Right lung (tissue), 5 donors: ENCODE data around the gene ZC3H7B. TPM values are rescaled to one million over a fixed set of nuclear protein-coding genes. Genes with fewer than 3 reads are reported as not detected.
"Not testable (repeated sequence)": the region's sequence is repeated elsewhere in the genome, so short reads cannot be mapped to it uniquely, and the experiment has no call there.

Source experiments
- DNase-seq, 2 donors: peaks; one replicate each; pipeline ENCODE4 v3.0.0-alpha.2; 2013
- polyA plus RNA-seq, 5 donors: library from polyadenylated mRNA; unstranded; fragments of 120-200 nt; gene quantifications; one replicate each; pipeline versions ENCODE4 v1.2.1 to v1.2.3, GENCODE V29; 2013; ENCODE audit warnings: inconsistent platforms in 1 of 5, low replicate concordance in 1 of 5; ENCODE audit not compliant: insufficient read length in 5 of 5, insufficient read depth in 1 of 5

Gene ZC3H7B
- polyA plus RNA-seq, 5 donors, result 55.3 to 79.8 (median 63.5) TPM

DNA sequence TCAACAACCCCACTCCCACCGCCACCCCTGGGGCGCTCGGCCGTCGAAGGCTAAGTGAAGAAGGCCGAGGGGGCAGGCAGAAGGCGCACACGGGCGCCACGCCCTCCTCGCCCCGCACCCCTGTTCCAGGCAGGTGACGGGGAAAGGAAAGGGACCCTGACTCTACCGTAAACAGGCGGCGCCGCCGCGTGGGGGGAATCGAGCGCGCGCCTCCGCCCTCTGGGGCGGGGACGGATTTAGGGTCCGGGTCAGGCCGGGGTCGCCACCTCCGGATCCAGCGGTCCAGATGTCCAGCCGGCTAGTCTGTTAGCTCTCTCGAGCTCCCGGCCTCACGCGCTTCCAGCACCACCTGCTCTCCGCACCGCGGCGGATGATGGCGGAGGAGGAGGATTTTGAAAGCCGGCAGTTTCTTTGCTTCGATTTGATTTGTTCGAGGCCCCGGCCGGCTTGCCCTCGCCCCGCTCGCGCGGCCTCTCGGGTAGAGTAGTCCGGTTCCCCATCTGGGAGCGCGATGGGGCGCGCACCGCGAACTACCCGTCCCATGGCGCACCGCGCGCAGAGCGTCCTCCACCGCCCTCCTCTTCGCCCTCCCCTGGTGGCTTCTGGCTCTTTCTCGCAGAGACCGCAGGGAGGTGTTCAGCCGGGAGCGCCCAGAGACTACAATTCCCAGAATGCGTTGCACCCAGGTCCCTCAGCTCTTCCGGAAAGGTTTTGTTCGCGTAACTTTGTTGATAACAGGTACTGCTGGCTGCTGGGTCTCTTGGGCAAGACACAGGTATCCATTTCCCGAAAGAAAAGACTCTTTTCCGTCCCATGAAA is 15.3 kb upstream of the ZC3H7B start, which contains the start of gene RANGAP1:
Gene RANGAP1, minus strand, starts transcription at position 368 of the 819 bp plus-strand sequence. CDS start 5,143 bp downstream, outside the sequence.
- DNase-seq, result peak; percentile 98

DNA sequence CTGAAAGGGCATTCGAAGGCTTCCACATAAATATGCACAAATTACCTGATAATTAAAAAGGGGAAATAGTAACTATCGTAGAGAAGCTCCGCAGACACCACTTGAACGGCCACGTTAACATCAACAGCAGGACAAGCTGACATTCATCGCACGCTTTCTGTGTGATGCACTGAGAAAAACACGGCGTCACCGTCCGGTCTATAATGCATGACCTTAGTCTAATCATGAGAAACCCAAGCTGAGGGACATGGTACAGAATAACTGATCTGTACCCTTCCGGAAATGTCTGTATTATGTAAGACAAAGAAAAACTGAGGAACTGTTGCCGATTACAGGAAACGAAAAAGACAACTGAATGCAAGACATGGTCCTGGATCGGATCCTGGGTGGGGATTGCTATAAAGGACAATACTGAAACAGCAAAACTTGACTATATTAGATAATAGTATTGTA is 14.7 kb upstream of the ZC3H7B start:
- DNase-seq, result no peak

GRCh38 chr22:41288245-41288946 is 12.9 kb upstream of the ZC3H7B start:
- DNase-seq, result no peak

DNA sequence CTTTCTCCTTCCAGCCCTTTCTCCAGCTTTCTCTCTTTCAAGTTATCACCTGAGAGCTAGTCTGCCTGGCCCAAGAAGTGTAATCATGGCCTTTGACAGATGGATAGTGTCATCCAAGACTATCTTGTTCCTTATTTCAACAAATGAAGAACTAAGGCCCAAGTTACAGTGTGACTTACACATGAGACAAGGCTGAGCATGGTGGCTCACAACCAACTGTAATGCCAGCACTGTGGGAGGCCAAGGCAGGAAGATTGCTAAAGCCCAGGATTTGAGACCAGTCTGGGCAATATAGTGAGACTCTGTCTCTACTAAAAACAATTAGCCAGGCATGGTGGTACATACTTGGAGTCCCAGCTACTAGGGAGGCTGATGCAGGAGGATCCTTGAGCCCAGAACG is 11.7 kb upstream of the ZC3H7B start:
- no peak for DNase-seq

- DNase-seq, result no peak
Observed at GRCh38 chr22:41290262-41291221, 10.8 kb upstream of the ZC3H7B start.

DNA sequence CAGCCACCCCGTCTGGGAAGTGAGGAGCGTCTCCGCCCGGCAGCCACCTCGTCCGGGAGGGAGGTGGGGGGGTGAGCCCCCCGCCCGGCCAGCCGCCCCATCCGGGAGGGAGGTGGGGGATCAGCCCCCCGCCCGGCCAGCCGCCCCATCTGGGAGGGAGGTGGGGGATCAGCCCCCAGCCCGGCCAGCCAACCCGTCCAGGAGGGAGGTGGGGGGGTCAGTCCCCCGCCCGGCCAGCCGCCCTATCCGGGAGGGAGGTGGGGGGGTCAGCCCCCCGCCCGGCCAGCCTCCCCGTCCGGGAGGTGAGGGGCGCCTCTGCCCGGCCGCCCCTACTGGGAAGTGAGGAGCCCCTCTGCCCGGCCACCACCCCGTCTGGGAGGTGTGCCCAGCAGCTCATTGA is 6.5 kb upstream of the ZC3H7B start:
- not testable (repeated sequence) for DNase-seq

- no peak for DNase-seq
Observed at GRCh38 chr22:41296826-41297667, 4.3 kb upstream of the ZC3H7B start.

- no peak for DNase-seq
Observed at GRCh38 chr22:41300661-41301060, 664 bp upstream of the ZC3H7B start.

DNA sequence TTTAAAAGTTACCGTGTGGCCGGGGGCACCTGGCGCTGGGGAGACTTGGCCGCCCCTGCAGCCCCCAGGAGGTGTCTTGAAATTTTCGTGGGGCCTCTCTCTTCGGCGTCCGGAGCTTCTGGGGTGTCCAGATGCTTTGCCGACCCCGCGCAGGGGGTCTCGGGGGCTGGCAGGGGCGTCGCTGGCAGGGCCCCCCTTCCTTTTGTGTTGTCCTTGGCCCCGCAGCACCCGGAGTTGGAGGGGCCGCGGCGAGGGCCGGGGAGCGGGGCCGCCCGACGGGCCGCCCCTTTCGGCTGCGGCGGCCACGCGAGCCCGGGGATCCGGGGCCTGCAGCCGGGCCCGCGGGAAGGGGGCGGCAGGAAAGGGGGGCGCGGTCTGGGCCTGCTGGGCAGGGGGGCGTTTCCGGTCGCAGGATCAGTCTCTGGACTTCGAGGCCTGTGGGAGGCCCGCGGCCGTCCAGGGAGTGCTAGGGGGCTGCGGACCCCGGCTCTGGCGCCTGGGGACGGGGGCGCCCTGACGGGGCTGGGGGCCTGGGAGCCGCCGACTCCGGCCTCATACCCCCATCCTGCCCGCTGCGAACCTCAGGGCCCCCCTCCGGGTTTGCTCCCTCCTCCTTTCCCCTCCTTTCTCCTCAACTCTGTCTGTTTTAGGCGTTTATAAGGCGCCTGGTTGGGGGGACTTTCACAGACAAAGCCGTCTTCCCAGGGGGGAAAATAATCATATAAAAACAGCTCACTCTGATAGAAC is 869 bp downstream of the ZC3H7B start:
- DNase-seq, result peak; percentile 47 to 49

GRCh38 chr22:41302811-41303210 is 1.5 kb downstream of the ZC3H7B start:
- no peak for DNase-seq

DNA sequence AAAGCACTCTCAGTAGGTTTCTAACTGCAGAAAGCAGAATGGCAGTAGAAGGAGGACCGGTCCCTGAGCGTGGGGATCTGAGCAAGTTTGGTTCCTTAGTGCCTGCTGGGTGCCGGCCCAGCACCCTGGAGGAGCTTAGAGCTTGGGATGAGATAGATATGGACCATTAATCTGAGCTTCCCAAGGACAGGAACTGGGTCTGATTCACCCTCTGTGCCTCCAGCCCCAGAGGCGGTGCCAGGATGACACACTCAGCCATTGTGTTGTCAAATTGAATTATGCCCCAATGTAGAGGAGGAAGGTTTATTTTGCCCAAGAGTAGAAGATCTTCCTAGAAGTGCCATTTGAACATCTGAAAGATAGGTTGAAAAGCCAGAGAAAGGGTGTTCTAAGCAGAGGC is 4.3 kb downstream of the ZC3H7B start:
- no peak for DNase-seq

GRCh38 chr22:41308054-41308453 is 6.7 kb downstream of the ZC3H7B start:
- DNase-seq, result no peak

DNA sequence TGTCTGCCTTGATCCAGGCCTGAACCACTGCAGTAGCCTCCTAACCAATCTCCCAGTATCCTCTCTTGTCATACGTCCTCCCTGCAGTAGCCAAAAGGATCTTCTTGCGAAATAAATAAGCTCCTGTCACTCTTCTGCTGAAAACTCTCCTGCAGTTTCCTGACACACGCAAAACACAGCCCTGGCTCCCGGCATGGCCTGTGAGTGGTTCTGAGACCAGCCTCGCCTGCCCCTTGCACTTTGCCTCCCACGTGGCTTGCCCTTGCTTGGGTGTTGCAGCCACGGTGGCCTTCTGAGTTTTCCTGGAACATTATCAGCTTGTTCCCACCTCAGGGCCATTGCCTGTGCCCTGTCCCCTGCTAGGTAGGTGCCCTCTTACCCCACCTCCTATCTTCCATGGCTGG is 7.2 kb downstream of the ZC3H7B start:
- no peak for DNase-seq

GRCh38 chr22:41310336-41310735 is 9.0 kb downstream of the ZC3H7B start:
- DNase-seq, result no peak

DNA sequence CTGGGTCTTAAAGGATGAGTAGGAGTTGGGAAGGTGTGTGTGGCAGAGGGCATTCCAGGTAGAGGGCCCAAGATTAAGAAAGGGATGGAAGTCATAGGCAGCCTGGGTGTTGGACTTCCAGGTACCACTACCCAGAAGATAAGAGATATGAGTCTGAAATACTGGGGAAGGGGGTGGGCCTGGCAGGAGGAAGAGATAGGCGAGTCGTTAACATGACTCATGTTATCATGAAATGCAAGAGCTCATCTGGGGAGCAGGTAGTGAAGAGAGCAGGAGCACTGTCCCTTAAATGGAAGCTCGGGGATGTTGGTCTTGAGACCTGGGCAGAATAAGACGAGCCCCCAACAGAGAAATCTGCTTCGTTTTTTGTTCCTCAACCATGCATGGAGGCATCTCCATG is 10.2 kb downstream of the ZC3H7B start:
- no peak for DNase-seq

GRCh38 chr22:41314821-41315220 is 13.5 kb downstream of the ZC3H7B start:
- DNase-seq, result no peak

GRCh38 chr22:41315586-41315985 is 14.3 kb downstream of the ZC3H7B start:
- DNase-seq, result no peak

- DNase-seq, result no peak
Observed at GRCh38 chr22:41320416-41321240, 19.3 kb downstream of the ZC3H7B start.
